ENCODE data around the gene PRKAB1. TPM values are rescaled to one million over a fixed set of nuclear protein-coding genes. Genes with fewer than 3 reads are reported as not detected.

The PRKAB1 gene
- total RNA-seq, 1 experiment from 2014 or later, result 42.2 TPM

DNA sequence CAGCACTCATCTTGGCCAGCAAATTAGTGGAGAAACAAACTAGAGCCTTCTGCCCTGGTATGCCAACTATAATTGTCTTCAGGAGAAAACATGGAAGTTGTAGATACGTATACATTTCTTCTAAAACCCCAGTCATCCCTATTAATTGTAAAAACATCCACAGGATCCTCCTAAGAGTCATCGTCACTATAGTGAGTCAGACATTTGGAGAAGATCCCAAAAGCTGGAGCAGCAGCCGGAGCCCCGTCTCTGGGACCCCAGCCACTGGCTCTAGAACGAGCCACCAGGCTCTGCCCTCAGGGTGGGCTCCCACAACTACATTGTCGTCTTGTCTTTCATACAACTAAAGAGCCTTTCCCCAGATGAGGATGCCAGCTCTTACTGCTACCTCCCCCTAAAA is 15.5 kb downstream of the PRKAB1 start:
- Histone ChIP-seq H4K20me1 (ENCODE audit: control insufficient read depth, insufficient read depth, insufficient read length) (no peaks in the 10 kb centered on the region), H2AK5ac (ENCODE audit: insufficient read length, low read length) (no peak overlapping the region), H2AFZ (ENCODE audit: low read length) (no peak overlapping the region), H3K79me2 (ENCODE audit: insufficient read depth, low read length) (no peaks in the 10 kb centered on the region), H3K9me3 (ENCODE audit: control insufficient read depth, low read depth, low read length) (no peaks in the 10 kb centered on the region), H3K4me1 (ENCODE audit: insufficient read depth, low read length) (no peaks in the 10 kb centered on the region), H2BK12ac (ENCODE audit: insufficient read length, low read depth, low read length) (no peak overlapping the region), H3K14ac (ENCODE audit: insufficient read depth, low read length) (no peak overlapping the region), H2BK20ac (ENCODE audit: low read depth, low read length, poor library complexity, severe bottlenecking) (no peak overlapping the region), H4K5ac (ENCODE audit: insufficient read length, low read depth, low read length) (no peak overlapping the region), H3K56ac (ENCODE audit: insufficient read length, low read depth, low read length) (no peak overlapping the region), H3T11ph (ENCODE audit: low read length) (no peak overlapping the region), H2BK120ac (ENCODE audit: low read depth, low read length, poor library complexity, severe bottlenecking) (no peak overlapping the region), H3K23me2 (ENCODE audit: insufficient read length, low read depth, low read length, poor library complexity, severe bottlenecking) (no peaks in the 10 kb centered on the region), H3K27ac (ENCODE audit: insufficient read length, low read depth, low read length) (no peak overlapping the region), H3K4me2 (ENCODE audit: insufficient read depth, insufficient read length, low read length) (no peak overlapping the region), H2BK15ac (ENCODE audit: low read depth, low read length) (no peak overlapping the region), H3K9ac (ENCODE audit: extremely low read depth, insufficient read length, low read length) (no peak overlapping the region), H3K27me3 (ENCODE audit: insufficient read depth, low read length) (no peaks in the 10 kb centered on the region), H4K8ac (replicated peaks; ENCODE audit: insufficient read length, low read depth, low read length) (no peak overlapping the region), H2BK5ac (ENCODE audit: insufficient read length, low read length) (no peak overlapping the region), H4K91ac (ENCODE audit: insufficient read length, low read depth, low read length) (no peak overlapping the region), H3K23ac (ENCODE audit: insufficient read length, low read depth, low read length) (no peak overlapping the region), H3K18ac (ENCODE audit: insufficient read length, low read depth, low read length) (no peak overlapping the region), H3K4ac (ENCODE audit: low read depth, low read length) (no peak overlapping the region), H3K79me1 (ENCODE audit: insufficient read depth, low read depth, low read length, poor library complexity, severe bottlenecking) (no peaks in the 10 kb centered on the region)
- Mint-ChIP-seq H3K27me3 (ENCODE audit: low read depth) (no peaks in the 10 kb centered on the region), H3K4me1 (peaks cover 17 to 28% of the 10 kb centered on the region in 2 experiments), H3K27ac (no peak overlapping the region), H3K9me3 (peaks cover 0 to 2% of the 10 kb centered on the region in 2 experiments; a peak in 1 of 5 replicates), H3K36me3 (ENCODE audit: insufficient read depth in 1 of 3, low read depth in 3 of 3) (peaks cover 22 to 62% (median 47%) of the 10 kb centered on the region in 3 experiments; a peak in 6 of 7 replicates), H3K4me3 (no peak overlapping the region)
- DNase-seq, result no peak
- no CpG with 5 or more reads among the region's 6 CpGs for WGBS (ENCODE audit: extremely low coverage, insufficient read length, low lambda C conversion rate)
- TF ChIP-seq, protein P1, sequence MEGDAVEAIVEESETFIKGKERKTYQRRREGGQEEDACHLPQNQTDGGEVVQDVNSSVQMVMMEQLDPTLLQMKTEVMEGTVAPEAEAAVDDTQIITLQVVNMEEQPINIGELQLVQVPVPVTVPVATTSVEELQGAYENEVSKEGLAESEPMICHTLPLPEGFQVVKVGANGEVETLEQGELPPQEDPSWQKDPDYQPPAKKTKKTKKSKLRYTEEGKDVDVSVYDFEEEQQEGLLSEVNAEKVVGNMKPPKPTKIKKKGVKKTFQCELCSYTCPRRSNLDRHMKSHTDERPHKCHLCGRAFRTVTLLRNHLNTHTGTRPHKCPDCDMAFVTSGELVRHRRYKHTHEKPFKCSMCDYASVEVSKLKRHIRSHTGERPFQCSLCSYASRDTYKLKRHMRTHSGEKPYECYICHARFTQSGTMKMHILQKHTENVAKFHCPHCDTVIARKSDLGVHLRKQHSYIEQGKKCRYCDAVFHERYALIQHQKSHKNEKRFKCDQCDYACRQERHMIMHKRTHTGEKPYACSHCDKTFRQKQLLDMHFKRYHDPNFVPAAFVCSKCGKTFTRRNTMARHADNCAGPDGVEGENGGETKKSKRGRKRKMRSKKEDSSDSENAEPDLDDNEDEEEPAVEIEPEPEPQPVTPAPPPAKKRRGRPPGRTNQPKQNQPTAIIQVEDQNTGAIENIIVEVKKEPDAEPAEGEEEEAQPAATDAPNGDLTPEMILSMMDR (conservative IDR thresholded peaks at IDR 0.05), result no peak

All from H9 (cell line).